Measurements from ENCODE around the gene RAP1GAP2.

- TF ChIP-seq KDM4A (IDR thresholded peaks at IDR 0.05; ENCODE audit: low read depth, low read length, severe bottlenecking) = no peak
- TF ChIP-seq POLR2A (IDR thresholded peaks at IDR 0.05; ENCODE audit: control extremely low read depth in 1 of 2, low read depth in 2 of 2, low read length in 2 of 2) = no peak
- TF ChIP-seq MAFK (IDR thresholded peaks at IDR 0.05; ENCODE audit: low read depth, low read length) = no peak
- no peak for TF ChIP-seq EP300 (IDR thresholded peaks at IDR 0.05; ENCODE audit: borderline replicate concordance in 1 of 2, low read depth in 2 of 2, low read length in 2 of 2)
- no peak for TF ChIP-seq CTCF (IDR thresholded peaks at IDR 0.05; ENCODE audit: control extremely low read depth in 1 of 3, insufficient read depth in 1 of 3, low read depth in 1 of 3, low read length in 3 of 3)
- no peak for TF ChIP-seq RAD21 (IDR thresholded peaks at IDR 0.05 in 1 of 2, conservative IDR thresholded peaks at IDR 0.05 in 1 of 2; ENCODE audit: low read depth in 2 of 2, low read length in 2 of 2)
- TF ChIP-seq SIN3A (conservative IDR thresholded peaks at IDR 0.05 in 1 of 2, IDR thresholded peaks at IDR 0.05 in 1 of 2; ENCODE audit: low read depth in 1 of 2, low read length in 2 of 2) = no peak
- no peak for TF ChIP-seq NRF1 (IDR thresholded peaks at IDR 0.05; ENCODE audit: low read depth, low read length)
- no peak for TF ChIP-seq TAF1 (IDR thresholded peaks at IDR 0.05; ENCODE audit: low read depth, low read length)
- no peak for TF ChIP-seq MAX (IDR thresholded peaks at IDR 0.05)
- no peak for TF ChIP-seq BRCA1 (IDR thresholded peaks at IDR 0.05; ENCODE audit: low read depth, low read length)
These were observed 156.1 kb downstream of the RAP1GAP2 start for GRCh38 chr17:2952174-2952845.
